Stomach (tissue), 4 donors: ENCODE measurements around the gene ALK.

ENCODE experiments used
- CTCF ChIP-seq, 7 experiments: fragments of 450-650 bp in 4 of 7; fragments of 200-600 bp in 3 of 7; sonication (generic) in 3 of 7; IDR thresholded peaks; one replicate each; pipeline ENCODE4 v1.5.1; 2016 to 2019; ENCODE audit warnings: antibody characterized with exemption in 7 of 7, control low read depth in 2 of 7, mild to moderate bottlenecking in 1 of 7
- POLR2A ChIP-seq, 4 donors: fragments of 450-650 bp; IDR thresholded peaks; one replicate each; pipeline ENCODE4 v1.6.1; 2016; ENCODE audit warnings: antibody characterized with exemption in 4 of 4, control low read depth in 2 of 4, mild to moderate bottlenecking in 1 of 4, moderate library complexity in 1 of 4
- POLR2AphosphoS5 ChIP-seq, 3 donors: sonication (generic); formaldehyde crosslinking; IDR thresholded peaks; one replicate each; pipeline ENCODE4 v1.6.1; 2016; ENCODE audit warnings: antibody characterized with exemption in 3 of 3

- no peak for TF ChIP-seq CTCF (IDR thresholded peaks at IDR 0.05)
- TF ChIP-seq POLR2A (IDR thresholded peaks at IDR 0.05), result no peak
- no peak for TF ChIP-seq POLR2AphosphoS5 (IDR thresholded peaks at IDR 0.05)
Measured at GRCh38 chr2:29485631-29486030, 435.8 kb downstream of the ALK start.
